Testis (tissue), 3 donors: ENCODE results near the gene SLC38A2. TPM values are rescaled to one million over a fixed set of nuclear protein-coding genes. Genes with fewer than 3 reads are reported as not detected.

Experiments used
- DNase-seq: peaks from one replicate; pipeline ENCODE4 v3.0.0-alpha.2; 2019
- H3K27ac ChIP-seq, 2 donors: fragments of 200-600 bp; sonication (generic); one replicate each; pipeline ENCODE4 v1.5.1; 2019
- H3K27me3 ChIP-seq: fragments of 200-600 bp; sonication (generic); one replicate; pipeline ENCODE4 v1.5.1; 2019
- H3K36me3 ChIP-seq: fragments of 200-600 bp; sonication (generic); one replicate; pipeline ENCODE4 v1.5.1; 2017; ENCODE audit warnings: low read depth; ENCODE audit errors: missing control alignments
- H3K4me1 ChIP-seq: fragments of 200-600 bp; sonication (generic); one replicate; pipeline ENCODE4 v1.5.1; 2019
- H3K4me3 ChIP-seq, 2 donors: fragments of 200-600 bp; sonication (generic); one replicate each; pipeline ENCODE4 v1.5.1; 2017 to 2019
- H3K9me3 ChIP-seq: fragments of 200-600 bp; sonication (generic); one replicate; pipeline ENCODE4 v1.5.1; 2017
- CTCF ChIP-seq, 3 experiments: fragments of 450-650 bp in 2 of 3; fragments of 200-600 bp in 1 of 3; sonication (generic) in 1 of 3; IDR thresholded peaks; one replicate each; pipeline ENCODE4 v1.5.1; 2016 to 2019; ENCODE audit warnings: antibody characterized with exemption in 3 of 3, mild to moderate bottlenecking in 2 of 3, moderate library complexity in 1 of 3
- POLR2A ChIP-seq: fragments of 450-650 bp; IDR thresholded peaks from one replicate; pipeline ENCODE4 v1.6.1; 2017; ENCODE audit warnings: antibody characterized with exemption, mild to moderate bottlenecking, moderate library complexity
- WGBS, 2 donors: methylation state at CpG; one replicate each; pipeline ENCODE4 v1.1.5; 2018; 5-methylcytosine and 5-hydroxymethylcytosine counted together
- intact Hi-C: fragments of 100-400 bp; cut with DNase I; formaldehyde crosslinking; loops from one replicate; pipeline ENCODE4 v1.15.1; 2023; ENCODE audit warnings: low total_unique reads
- polyA plus RNA-seq: library from polyadenylated mRNA; stranded (reverse); fragments of 350-450 nt; fragmentation: Illumina TruSeq; extraction: RNeasy Lipid Tissue Mini Kit (QIAGEN cat#74804); gene quantifications from one replicate; pipeline ENCODE4 v1.2.3, GENCODE V29; 2014; ENCODE audit warnings: low read depth, low replicate concordance; ENCODE audit not compliant: insufficient read depth
- total RNA-seq, 2 donors: library from RNA; depleted of rRNA; stranded (reverse); fragments of >200 nt; gene quantifications; one replicate each; pipeline ENCODE4 v1.2.3, GENCODE V29; 2016

The SLC38A2 gene
- total and polyA plus RNA-seq, 3 donors from 2014 or later: 56.4 to 220 (median 151) TPM

- Histone ChIP-seq H3K4me3 (no peak overlapping the region), H3K9me3 (no peaks in the 10 kb centered on the region), H3K36me3 (no peaks in the 10 kb centered on the region), H3K4me1 (peaks cover 32% of the 10 kb centered on the region), H3K27ac (peak overlapping the region in 1 of 2 donors; percentile 66), H3K27me3 (no peaks in the 10 kb centered on the region)
- intact Hi-C loops: no loop called here
- 81 to 82% methylated on average over 3 of the region's 3 CpGs for whole genome bisulfite sequencing, 2 donors
- no peak for DNase-seq
- TF ChIP-seq POLR2A: no peak
- no peak for TF ChIP-seq CTCF (IDR thresholded peaks at IDR 0.05)
Observed at GRCh38 chr12:46364300-46364696, 8.3 kb downstream of the SLC38A2 start.

GRCh38 chr12:46363582-46364299 is 8.8 kb downstream of the SLC38A2 start:
- intact Hi-C loops: no loop called here
- Histone ChIP-seq H3K4me3 (no peak overlapping the region), H3K36me3 (no peaks in the 10 kb centered on the region), H3K27me3 (no peaks in the 10 kb centered on the region), H3K9me3 (no peaks in the 10 kb centered on the region), H3K4me1 (peaks cover 32% of the 10 kb centered on the region), H3K27ac (peak overlapping the region in 1 of 2 donors; percentile 66)
- no peak for DNase-seq
- WGBS, 2 donors: 87 to 91% methylated on average over 9 of the region's 9 CpGs
- TF ChIP-seq POLR2A: no peak
- TF ChIP-seq CTCF (IDR thresholded peaks at IDR 0.05): no peak

- Histone ChIP-seq H3K27me3 (no peaks in the 10 kb centered on the region), H3K4me1 (peaks cover 26% of the 10 kb centered on the region), H3K4me3 (no peak overlapping the region), H3K9me3 (no peaks in the 10 kb centered on the region), H3K36me3 (no peaks in the 10 kb centered on the region), H3K27ac (no peak overlapping the region)
- WGBS, 2 donors: 46 to 47% methylated on average over 2 of the region's 2 CpGs
- no peak for TF ChIP-seq CTCF (IDR thresholded peaks at IDR 0.05)
- no peak for TF ChIP-seq POLR2A
- DNase-seq: no peak
- intact Hi-C loops: no loop called here
Observed at GRCh38 chr12:46362895-46363581, 9.5 kb downstream of the SLC38A2 start.

GRCh38 chr12:46361667-46362034 is 10.9 kb downstream of the SLC38A2 start:
- TF ChIP-seq CTCF (IDR thresholded peaks at IDR 0.05): no peak
- no peak for TF ChIP-seq POLR2A
- H3K36me3 ChIP-seq: no peaks in the 10 kb centered on the region
- no peaks in the 10 kb centered on the region for H3K27me3 ChIP-seq
- H3K4me3 ChIP-seq: no peak overlapping the region
- H3K27ac ChIP-seq: no peak overlapping the region
- peaks cover 14% of the 10 kb centered on the region for H3K4me1 ChIP-seq
- intact Hi-C loops: no loop called here
- 89 to 90% methylated on average over 2 of the region's 2 CpGs for WGBS, 2 donors
- H3K9me3 ChIP-seq: no peaks in the 10 kb centered on the region
- DNase-seq: no peak
